ENCODE measurements around the gene NCAM2.

NCAM2 gene

GRCh38 chr21:21345872-21346271 is 347.7 kb downstream of the NCAM2 start:
- Histone ChIP-seq H3K9ac (ENCODE audit: low read depth, low read length, poor library complexity, severe bottlenecking) (no peak overlapping the region), H3K9me3 (ENCODE audit: insufficient read depth, low read depth, low read length) (no peaks in the 10 kb centered on the region), H3K79me2 (ENCODE audit: insufficient read depth, low read length) (no peaks in the 10 kb centered on the region), H3K36me3 (ENCODE audit: insufficient read depth, low read length) (no peaks in the 10 kb centered on the region), H3K4me1 (ENCODE audit: insufficient read depth, low read length, poor library complexity, severe bottlenecking) (no peaks in the 10 kb centered on the region), H3K4me2 (ENCODE audit: low read depth, low read length, poor library complexity, severe bottlenecking) (no peak overlapping the region), H4K20me1 (ENCODE audit: insufficient read depth, low read length, poor library complexity, severe bottlenecking) (no peaks in the 10 kb centered on the region), H3F3A (ENCODE audit: low read depth) (no peaks in the 10 kb centered on the region), H3K27me3 (ENCODE audit: insufficient read depth, low read length, poor library complexity, severe bottlenecking) (no peaks in the 10 kb centered on the region), H3K9me2 (replicated peaks; ENCODE audit: low read depth, low read length) (no peaks in the 10 kb centered on the region), H3K4me3 (ENCODE audit: low read length, poor library complexity, severe bottlenecking) (no peak overlapping the region), H2AFZ (ENCODE audit: low read length) (no peak overlapping the region)
- TF ChIP-seq EZH2phosphoT487 (IDR thresholded peaks at IDR 0.05; ENCODE audit: borderline replicate concordance) = no peak
- no peak for TF ChIP-seq CTCF (conservative IDR thresholded peaks at IDR 0.05; ENCODE audit: low read length)

- Histone ChIP-seq H4K20me1 (ENCODE audit: insufficient read depth, low read length, poor library complexity, severe bottlenecking) (no peaks in the 10 kb centered on the region), H3K4me3 (ENCODE audit: low read length, poor library complexity, severe bottlenecking) (no peak overlapping the region), H3K9ac (ENCODE audit: low read depth, low read length, poor library complexity, severe bottlenecking) (no peak overlapping the region), H3K4me2 (ENCODE audit: low read depth, low read length, poor library complexity, severe bottlenecking) (no peak overlapping the region), H2AFZ (ENCODE audit: low read length) (no peak overlapping the region), H3F3A (ENCODE audit: low read depth) (no peaks in the 10 kb centered on the region), H3K36me3 (ENCODE audit: insufficient read depth, low read length) (no peaks in the 10 kb centered on the region), H3K9me2 (replicated peaks; ENCODE audit: low read depth, low read length) (no peaks in the 10 kb centered on the region), H3K27me3 (ENCODE audit: insufficient read depth, low read length, poor library complexity, severe bottlenecking) (no peaks in the 10 kb centered on the region), H3K4me1 (ENCODE audit: insufficient read depth, low read length, poor library complexity, severe bottlenecking) (no peaks in the 10 kb centered on the region), H3K9me3 (ENCODE audit: insufficient read depth, low read depth, low read length) (no peaks in the 10 kb centered on the region), H3K79me2 (ENCODE audit: insufficient read depth, low read length) (no peaks in the 10 kb centered on the region)
- TF ChIP-seq CTCF (conservative IDR thresholded peaks at IDR 0.05; ENCODE audit: low read length) (no peak), EZH2phosphoT487 (IDR thresholded peaks at IDR 0.05; ENCODE audit: borderline replicate concordance) (no peak)
Observed at GRCh38 chr21:21366277-21366676, 368.1 kb downstream of the NCAM2 start.

GRCh38 chr21:21367583-21367982 is 369.4 kb downstream of the NCAM2 start:
- no peak overlapping the region for H2AFZ ChIP-seq (ENCODE audit: low read length)
- no peak overlapping the region for H3K9ac ChIP-seq (ENCODE audit: low read depth, low read length, poor library complexity, severe bottlenecking)
- TF ChIP-seq EZH2phosphoT487 (IDR thresholded peaks at IDR 0.05; ENCODE audit: borderline replicate concordance) = no peak
- TF ChIP-seq CTCF (conservative IDR thresholded peaks at IDR 0.05; ENCODE audit: low read length) = no peak
- H4K20me1 ChIP-seq (ENCODE audit: insufficient read depth, low read length, poor library complexity, severe bottlenecking) = no peaks in the 10 kb centered on the region
- no peaks in the 10 kb centered on the region for H3K9me3 ChIP-seq (ENCODE audit: insufficient read depth, low read depth, low read length)
- H3K36me3 ChIP-seq (ENCODE audit: insufficient read depth, low read length) = no peaks in the 10 kb centered on the region
- H3K27me3 ChIP-seq (ENCODE audit: insufficient read depth, low read length, poor library complexity, severe bottlenecking) = no peaks in the 10 kb centered on the region
- no peaks in the 10 kb centered on the region for H3K79me2 ChIP-seq (ENCODE audit: insufficient read depth, low read length)
- no peak overlapping the region for H3K4me2 ChIP-seq (ENCODE audit: low read depth, low read length, poor library complexity, severe bottlenecking)
- H3K4me3 ChIP-seq (ENCODE audit: low read length, poor library complexity, severe bottlenecking) = no peak overlapping the region
- no peaks in the 10 kb centered on the region for H3F3A ChIP-seq (ENCODE audit: low read depth)
- no peaks in the 10 kb centered on the region for H3K9me2 ChIP-seq (replicated peaks; ENCODE audit: low read depth, low read length)
- H3K4me1 ChIP-seq (ENCODE audit: insufficient read depth, low read length, poor library complexity, severe bottlenecking) = no peaks in the 10 kb centered on the region

Measured in Loucy (cell line).